Calu3 (cell line): ENCODE measurements around the gene PAEP. TPM values are rescaled to one million over a fixed set of nuclear protein-coding genes. Genes with fewer than 3 reads are reported as not detected.

Experiments
- BruUV-seq: library from RNA; stranded (reverse); fragments of 400-500 nt; replicated peaks from 2 replicates; lab custom pipeline; 2021; lab: Mats Ljungman, UMichigan
- CTCF ChIA-PET: fragments of 300-600 bp; sonication (Branson Sonifier 250); formaldehyde crosslinking; loops from one replicate; lab custom pipeline; 2022; ENCODE audit warnings: antibody characterized with exemption; lab: Charles Lee
- DNase-seq: peaks from one replicate; pipeline ENCODE4 v3.0.0; 2022
- H3K27ac Mint-ChIP-seq: one replicate; pipeline ENCODE4 v1.8.0; 2022; ENCODE audit warnings: mixed read lengths; ENCODE audit not compliant: unreplicated experiment
- H3K27me3 Mint-ChIP-seq: one replicate; pipeline ENCODE4 v1.8.0; 2022; ENCODE audit warnings: mixed read lengths; ENCODE audit not compliant: unreplicated experiment
- H3K36me3 Mint-ChIP-seq: one replicate; pipeline ENCODE4 v1.8.0; 2022; ENCODE audit warnings: mild to moderate bottlenecking, moderate library complexity, mixed read lengths; ENCODE audit not compliant: insufficient read depth, unreplicated experiment
- H3K4me1 Mint-ChIP-seq: one replicate; pipeline ENCODE4 v1.8.0; 2022; ENCODE audit warnings: mild to moderate bottlenecking, low read depth, mixed read lengths; ENCODE audit not compliant: unreplicated experiment
- H3K4me3 Mint-ChIP-seq: one replicate; pipeline ENCODE4 v1.8.0; 2022; ENCODE audit warnings: mild to moderate bottlenecking, low read depth, moderate library complexity, mixed read lengths; ENCODE audit not compliant: unreplicated experiment
- H3K9me3 Mint-ChIP-seq: one replicate; pipeline ENCODE4 v1.8.0; 2022; ENCODE audit warnings: low read depth, mixed read lengths; ENCODE audit not compliant: unreplicated experiment
- CTCF ChIP-seq: fragments of 200-600 bp; IDR thresholded peaks from one replicate; pipeline ENCODE4 v1.8.0; 2022; ENCODE audit warnings: antibody characterized with exemption; ENCODE audit not compliant: unreplicated experiment
- intact Hi-C: fragments of 100-400 bp; cut with micrococcal nuclease; formaldehyde crosslinking; loops from one replicate; pipeline ENCODE4 v1.10.0; 2022; ENCODE audit not compliant: unreplicated experiment
- total RNA-seq: library from RNA; stranded (reverse); gene quantifications from 2 replicates; pipeline ENCODE4 v1.2.3, GENCODE V29; 2022

Gene PAEP
- total RNA-seq, 1 experiment from 2014 or later, result 0.45 TPM

GRCh38 chr9:135590486-135591079 lies 29.0 kb downstream of the PAEP start:
- Mint-ChIP-seq H3K27ac (no peak overlapping the region), H3K36me3 (no peaks in the 10 kb centered on the region), H3K4me1 (no peaks in the 10 kb centered on the region), H3K4me3 (no peak overlapping the region), H3K9me3 (no peaks in the 10 kb centered on the region), H3K27me3 (peaks cover 31% of the 10 kb centered on the region)
- no peak for TF ChIP-seq CTCF
- CTCF ChIA-PET, result interaction anchor here (0.7 kb wide), 1 partner anchor 40 kb away, joined by 3 read pairs; no protein-coding TSS in a partner anchor
- no peak for DNase-seq
- intact Hi-C loops, result no loop called here
- no TSS peak for BruUV-seq

GRCh38 chr9:135591506-135592330 lies 30.2 kb downstream of the PAEP start:
- Mint-ChIP-seq H3K27ac (no peak overlapping the region), H3K4me3 (no peak overlapping the region), H3K9me3 (no peaks in the 10 kb centered on the region), H3K27me3 (peaks cover 39% of the 10 kb centered on the region), H3K4me1 (no peaks in the 10 kb centered on the region), H3K36me3 (no peaks in the 10 kb centered on the region)
- intact Hi-C loops, result no loop called here
- no peak for DNase-seq
- no peak for TF ChIP-seq CTCF
- BruUV-seq, result no TSS peak
- CTCF ChIA-PET, result no interaction called here

GRCh38 chr9:135592331-135592590 lies 30.7 kb downstream of the PAEP start:
- TF ChIP-seq CTCF, result no peak
- CTCF ChIA-PET, result no interaction called here
- H3K36me3 Mint-ChIP-seq, result no peaks in the 10 kb centered on the region
- no peak for DNase-seq
- peaks cover 44% of the 10 kb centered on the region for H3K27me3 Mint-ChIP-seq
- H3K9me3 Mint-ChIP-seq, result no peaks in the 10 kb centered on the region
- no peaks in the 10 kb centered on the region for H3K4me1 Mint-ChIP-seq
- no TSS peak for BruUV-seq
- no peak overlapping the region for H3K4me3 Mint-ChIP-seq
- intact Hi-C loops, result no loop called here
- no peak overlapping the region for H3K27ac Mint-ChIP-seq

GRCh38 chr9:135592625-135593024 lies 31.1 kb downstream of the PAEP start:
- CTCF ChIA-PET, result no interaction called here
- Mint-ChIP-seq H3K27ac (no peak overlapping the region), H3K4me3 (no peak overlapping the region), H3K36me3 (no peaks in the 10 kb centered on the region), H3K27me3 (peaks cover 48% of the 10 kb centered on the region), H3K4me1 (no peaks in the 10 kb centered on the region), H3K9me3 (no peaks in the 10 kb centered on the region)
- BruUV-seq, result no TSS peak
- TF ChIP-seq CTCF, result no peak
- intact Hi-C loops, result no loop called here
- DNase-seq, result no peak
